Esophagus muscularis mucosa (tissue), 3 donors: ENCODE data around the gene SETD7.

Experiments
- POLR2A ChIP-seq: fragments of 450-650 bp; IDR thresholded peaks from one replicate; pipeline ENCODE4 v1.6.1; 2017; ENCODE audit warnings: antibody characterized with exemption, moderate library complexity, mild to moderate bottlenecking, low read depth
- TF ChIP-seq, protein P1 (sequence below), 3 experiments: fragments of 200-600 bp in 2 of 3; fragments of 450-650 bp in 1 of 3; sonication (generic) in 2 of 3; IDR thresholded peaks; one replicate each; pipeline ENCODE4 v1.5.1; 2017 to 2019; ENCODE audit warnings: antibody characterized with exemption in 3 of 3, mild to moderate bottlenecking in 2 of 3, moderate library complexity in 1 of 3

DNA sequence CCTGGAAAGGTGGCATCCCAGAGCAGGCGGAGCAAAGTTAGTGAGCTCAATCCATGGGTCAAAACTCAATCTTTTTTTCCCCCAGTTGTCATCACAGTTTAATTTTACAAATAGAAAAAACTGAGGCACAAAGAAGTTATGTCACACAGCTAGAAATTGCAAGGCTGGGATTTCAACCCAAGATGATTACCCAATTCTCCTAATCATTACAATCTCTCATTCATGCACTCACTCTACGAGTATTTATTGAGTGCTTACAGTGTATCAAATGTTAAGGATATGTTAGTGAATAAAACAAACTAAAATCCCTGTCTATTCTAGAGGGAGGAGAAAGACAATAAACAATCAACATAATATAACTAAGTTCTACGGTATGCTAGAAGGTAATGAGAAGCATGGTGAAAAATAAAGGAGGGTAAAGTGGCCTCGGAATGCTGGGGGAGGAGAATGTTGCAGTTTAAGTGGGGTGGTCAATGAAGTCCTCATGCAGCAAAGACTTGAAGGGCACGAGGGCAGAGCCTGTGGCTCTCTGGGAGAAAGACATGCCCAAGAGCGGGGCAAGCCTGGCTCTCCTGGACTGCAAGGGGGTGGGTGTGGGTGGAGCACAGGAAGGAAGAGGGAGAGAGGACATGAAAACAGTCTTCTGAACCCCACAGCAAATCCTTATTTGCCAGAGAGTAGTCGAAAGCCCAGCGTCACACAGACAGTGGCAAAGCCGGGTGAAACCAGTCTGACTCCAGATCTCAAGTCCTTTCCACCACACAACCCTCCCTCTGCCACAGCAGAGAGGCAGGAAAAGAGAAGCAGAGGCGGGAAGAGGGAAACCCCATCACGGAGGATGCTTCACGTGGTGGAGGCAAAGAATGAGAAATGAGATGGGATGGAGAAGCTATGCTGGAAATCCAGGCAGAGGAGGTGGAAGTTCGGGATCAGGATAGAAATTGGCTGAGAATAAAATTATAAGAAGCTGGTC, 53.8 kb downstream of the SETD7 start:
- TF ChIP-seq, protein P1, sequence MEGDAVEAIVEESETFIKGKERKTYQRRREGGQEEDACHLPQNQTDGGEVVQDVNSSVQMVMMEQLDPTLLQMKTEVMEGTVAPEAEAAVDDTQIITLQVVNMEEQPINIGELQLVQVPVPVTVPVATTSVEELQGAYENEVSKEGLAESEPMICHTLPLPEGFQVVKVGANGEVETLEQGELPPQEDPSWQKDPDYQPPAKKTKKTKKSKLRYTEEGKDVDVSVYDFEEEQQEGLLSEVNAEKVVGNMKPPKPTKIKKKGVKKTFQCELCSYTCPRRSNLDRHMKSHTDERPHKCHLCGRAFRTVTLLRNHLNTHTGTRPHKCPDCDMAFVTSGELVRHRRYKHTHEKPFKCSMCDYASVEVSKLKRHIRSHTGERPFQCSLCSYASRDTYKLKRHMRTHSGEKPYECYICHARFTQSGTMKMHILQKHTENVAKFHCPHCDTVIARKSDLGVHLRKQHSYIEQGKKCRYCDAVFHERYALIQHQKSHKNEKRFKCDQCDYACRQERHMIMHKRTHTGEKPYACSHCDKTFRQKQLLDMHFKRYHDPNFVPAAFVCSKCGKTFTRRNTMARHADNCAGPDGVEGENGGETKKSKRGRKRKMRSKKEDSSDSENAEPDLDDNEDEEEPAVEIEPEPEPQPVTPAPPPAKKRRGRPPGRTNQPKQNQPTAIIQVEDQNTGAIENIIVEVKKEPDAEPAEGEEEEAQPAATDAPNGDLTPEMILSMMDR (IDR thresholded peaks at IDR 0.05): no peak
- no peak for TF ChIP-seq POLR2A
